ENCODE results near the gene CCDC88A. TPM values are rescaled to one million over a fixed set of nuclear protein-coding genes. Genes with fewer than 3 reads are reported as not detected.

CCDC88A gene
- total and polyA plus RNA-seq, 2 experiments from 2014 or later, result 144 to 169 TPM

- Histone ChIP-seq H3K27me3 (ENCODE audit: insufficient read depth) (no peaks in the 10 kb centered on the region), H3K4me1 (ENCODE audit: insufficient read depth) (no peaks in the 10 kb centered on the region), H4K20me1 (replicated peaks; ENCODE audit: insufficient read depth) (no peaks in the 10 kb centered on the region), H3F3A (replicated peaks; ENCODE audit: low read depth) (no peaks in the 10 kb centered on the region), H3K4me2 (no peak overlapping the region), H3K4me3 (no peak overlapping the region), H3K9me2 (ENCODE audit: insufficient read depth) (no peaks in the 10 kb centered on the region), H2AFZ (no peak overlapping the region), H3K27ac (ENCODE audit: low read depth) (no peak overlapping the region), H3K36me3 (ENCODE audit: insufficient read depth) (peaks cover 10% of the 10 kb centered on the region; the same call in 1 of the 2 replicates), H3K79me2 (replicated peaks; ENCODE audit: insufficient read depth) (no peaks in the 10 kb centered on the region)
- TF ChIP-seq, protein P1, sequence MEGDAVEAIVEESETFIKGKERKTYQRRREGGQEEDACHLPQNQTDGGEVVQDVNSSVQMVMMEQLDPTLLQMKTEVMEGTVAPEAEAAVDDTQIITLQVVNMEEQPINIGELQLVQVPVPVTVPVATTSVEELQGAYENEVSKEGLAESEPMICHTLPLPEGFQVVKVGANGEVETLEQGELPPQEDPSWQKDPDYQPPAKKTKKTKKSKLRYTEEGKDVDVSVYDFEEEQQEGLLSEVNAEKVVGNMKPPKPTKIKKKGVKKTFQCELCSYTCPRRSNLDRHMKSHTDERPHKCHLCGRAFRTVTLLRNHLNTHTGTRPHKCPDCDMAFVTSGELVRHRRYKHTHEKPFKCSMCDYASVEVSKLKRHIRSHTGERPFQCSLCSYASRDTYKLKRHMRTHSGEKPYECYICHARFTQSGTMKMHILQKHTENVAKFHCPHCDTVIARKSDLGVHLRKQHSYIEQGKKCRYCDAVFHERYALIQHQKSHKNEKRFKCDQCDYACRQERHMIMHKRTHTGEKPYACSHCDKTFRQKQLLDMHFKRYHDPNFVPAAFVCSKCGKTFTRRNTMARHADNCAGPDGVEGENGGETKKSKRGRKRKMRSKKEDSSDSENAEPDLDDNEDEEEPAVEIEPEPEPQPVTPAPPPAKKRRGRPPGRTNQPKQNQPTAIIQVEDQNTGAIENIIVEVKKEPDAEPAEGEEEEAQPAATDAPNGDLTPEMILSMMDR (conservative IDR thresholded peaks at IDR 0.05; ENCODE audit: low read depth in 2 of 2), result no peak
- TF ChIP-seq STAT1 (IDR thresholded peaks at IDR 0.05; ENCODE audit: unreplicated experiment) (no peak), ZNF114 (CRISPR knock-in tag; IDR thresholded peaks at IDR 0.05) (no peak), JUNB (IDR thresholded peaks at IDR 0.05; ENCODE audit: unreplicated experiment) (no peak), CREB1 (CRISPR knock-in tag; IDR thresholded peaks at IDR 0.05; ENCODE audit: low read depth) (no peak), ZNF331 (CRISPR knock-in tag; IDR thresholded peaks at IDR 0.05; ENCODE audit: low read depth) (no peak), EZH2phosphoT487 (IDR thresholded peaks at IDR 0.05; ENCODE audit: unreplicated experiment) (no peak), REST (IDR thresholded peaks at IDR 0.05; ENCODE audit: unreplicated experiment) (no peak)
- TF ChIP-seq, protein P2, sequence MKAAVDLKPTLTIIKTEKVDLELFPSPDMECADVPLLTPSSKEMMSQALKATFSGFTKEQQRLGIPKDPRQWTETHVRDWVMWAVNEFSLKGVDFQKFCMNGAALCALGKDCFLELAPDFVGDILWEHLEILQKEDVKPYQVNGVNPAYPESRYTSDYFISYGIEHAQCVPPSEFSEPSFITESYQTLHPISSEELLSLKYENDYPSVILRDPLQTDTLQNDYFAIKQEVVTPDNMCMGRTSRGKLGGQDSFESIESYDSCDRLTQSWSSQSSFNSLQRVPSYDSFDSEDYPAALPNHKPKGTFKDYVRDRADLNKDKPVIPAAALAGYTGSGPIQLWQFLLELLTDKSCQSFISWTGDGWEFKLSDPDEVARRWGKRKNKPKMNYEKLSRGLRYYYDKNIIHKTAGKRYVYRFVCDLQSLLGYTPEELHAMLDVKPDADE (IDR thresholded peaks at IDR 0.05), result no peak
- no peaks in the 10 kb centered on the region for H3K4me1 Mint-ChIP-seq
- no peaks in the 10 kb centered on the region for H3K9me3 Mint-ChIP-seq
- ATAC-seq, result no peak
- no peak for DNase-seq (ENCODE audit: low spot score)
- H3K27ac Mint-ChIP-seq, result no peak overlapping the region
- H3K4me3 Mint-ChIP-seq, result no peak overlapping the region
- H3K27me3 Mint-ChIP-seq (ENCODE audit: insufficient read depth, low read depth, poor library complexity), result peaks cover 1% of the 10 kb centered on the region
- peaks cover 13% of the 10 kb centered on the region; the same call in 2 of the 3 replicates for H3K36me3 Mint-ChIP-seq (ENCODE audit: low read depth)
Measured at GRCh38 chr2:55338268-55338667, 81.4 kb downstream of the CCDC88A start.

GRCh38 chr2:55334728-55335127 lies 84.9 kb downstream of the CCDC88A start:
- Histone ChIP-seq H3F3A (replicated peaks; ENCODE audit: low read depth) (no peaks in the 10 kb centered on the region), H3K4me1 (ENCODE audit: insufficient read depth) (no peaks in the 10 kb centered on the region), H3K9me2 (ENCODE audit: insufficient read depth) (no peaks in the 10 kb centered on the region), H3K27me3 (ENCODE audit: insufficient read depth) (no peaks in the 10 kb centered on the region), H4K20me1 (replicated peaks; ENCODE audit: insufficient read depth) (no peaks in the 10 kb centered on the region), H3K79me2 (replicated peaks; ENCODE audit: insufficient read depth) (no peaks in the 10 kb centered on the region), H3K36me3 (ENCODE audit: insufficient read depth) (peaks cover 4% of the 10 kb centered on the region; the same call in 1 of the 2 replicates), H3K4me2 (no peak overlapping the region), H3K27ac (ENCODE audit: low read depth) (peak overlapping the region; percentile 67; the same call in 1 of the 2 replicates), H3K4me3 (no peak overlapping the region), H2AFZ (no peak overlapping the region)
- H3K4me3 Mint-ChIP-seq, result no peak overlapping the region
- peaks cover 9% of the 10 kb centered on the region; the same call in 1 of the 3 replicates for H3K36me3 Mint-ChIP-seq (ENCODE audit: low read depth)
- H3K27ac Mint-ChIP-seq, result peak overlapping the region; percentile 41
- H3K9me3 Mint-ChIP-seq, result no peaks in the 10 kb centered on the region
- ATAC-seq (no peak), DNase-seq (ENCODE audit: low spot score) (no peak)
- TF ChIP-seq, protein P1 (conservative IDR thresholded peaks at IDR 0.05; ENCODE audit: low read depth in 2 of 2), result no peak
- no peak for TF ChIP-seq ZNF114 (CRISPR knock-in tag; IDR thresholded peaks at IDR 0.05)
- TF ChIP-seq, protein P2 (IDR thresholded peaks at IDR 0.05), result no peak
- no peaks in the 10 kb centered on the region for H3K4me1 Mint-ChIP-seq
- peaks cover 1% of the 10 kb centered on the region for H3K27me3 Mint-ChIP-seq (ENCODE audit: insufficient read depth, low read depth, poor library complexity)
